H9 (cell line): Measurements from ENCODE around the gene MTMR4. TPM values are rescaled to one million over a fixed set of nuclear protein-coding genes. Genes with fewer than 3 reads are reported as not detected.

Experiments used
- DNase-seq: peaks from one replicate; pipeline ENCODE4 v3.0.0-alpha.2; 2017
- H2AFZ ChIP-seq: one replicate; pipeline ENCODE4 v1.6.1; 2013; ENCODE audit warnings: mild to moderate bottlenecking, low read length, control low read depth, moderate library complexity
- H2AK5ac ChIP-seq: 2 replicates; pipeline ENCODE4 v1.6.1; 2013; ENCODE audit warnings: low read length, control low read depth, mixed read lengths; ENCODE audit not compliant: insufficient read length
- H2BK120ac ChIP-seq: one replicate; pipeline ENCODE4 v1.6.1; 2013; ENCODE audit warnings: low read depth, mild to moderate bottlenecking, low read length, control low read depth, inconsistent platforms; ENCODE audit not compliant: poor library complexity, severe bottlenecking
- H2BK12ac ChIP-seq: 2 replicates; pipeline ENCODE4 v1.6.1; 2013; ENCODE audit warnings: low read length, control low read depth, mixed read lengths, low read depth; ENCODE audit not compliant: insufficient read length
- H2BK15ac ChIP-seq: 2 replicates; pipeline ENCODE4 v1.6.1; 2013; ENCODE audit warnings: low read depth, low read length, control low read depth
- H2BK20ac ChIP-seq: one replicate; pipeline ENCODE4 v1.6.1; 2013; ENCODE audit warnings: low read depth, mild to moderate bottlenecking, low read length, control low read depth, inconsistent platforms; ENCODE audit not compliant: poor library complexity, severe bottlenecking
- H2BK5ac ChIP-seq: 2 replicates; pipeline ENCODE4 v1.6.1; 2013; ENCODE audit warnings: low read length, control low read depth, mixed read lengths; ENCODE audit not compliant: insufficient read length
- H3K14ac ChIP-seq: 2 replicates; pipeline ENCODE4 v1.6.1; 2013; ENCODE audit warnings: low read length, control low read depth; ENCODE audit not compliant: insufficient read depth
- H3K18ac ChIP-seq: 2 replicates; pipeline ENCODE4 v1.6.1; 2013; ENCODE audit warnings: low read depth, mild to moderate bottlenecking, mixed read lengths, low read length, control low read depth; ENCODE audit not compliant: insufficient read length
- H3K23ac ChIP-seq: 2 replicates; pipeline ENCODE4 v1.6.1; 2013; ENCODE audit warnings: low read length, control low read depth, mixed read lengths, low read depth; ENCODE audit not compliant: insufficient read length
- H3K23me2 ChIP-seq: 2 replicates; pipeline ENCODE4 v1.6.1; 2013; ENCODE audit warnings: low read depth, mild to moderate bottlenecking, mixed read lengths, low read length, control low read depth; ENCODE audit not compliant: insufficient read length, poor library complexity, severe bottlenecking
- H3K27ac ChIP-seq: 2 replicates; pipeline ENCODE4 v1.5.1; 2013; ENCODE audit warnings: low read length, control low read depth, mixed read lengths, low read depth; ENCODE audit not compliant: insufficient read length
- H3K27me3 ChIP-seq: 2 replicates; pipeline ENCODE4 v1.6.1; 2013; ENCODE audit warnings: low read length, control low read depth, inconsistent platforms; ENCODE audit not compliant: insufficient read depth
- H3K4ac ChIP-seq: 2 replicates; pipeline ENCODE4 v1.6.1; 2013; ENCODE audit warnings: low read depth, mild to moderate bottlenecking, control low read depth, inconsistent platforms, low read length, moderate library complexity
- H3K4me1 ChIP-seq: 2 replicates; pipeline ENCODE4 v1.6.1; 2013; ENCODE audit warnings: low read length, control low read depth, inconsistent platforms; ENCODE audit not compliant: insufficient read depth
- H3K4me2 ChIP-seq: 2 replicates; pipeline ENCODE4 v1.6.1; 2013; ENCODE audit warnings: low read length, control low read depth, mixed read lengths; ENCODE audit not compliant: insufficient read length, insufficient read depth
- H3K56ac ChIP-seq: 2 replicates; pipeline ENCODE4 v1.6.1; 2013; ENCODE audit warnings: low read depth, mild to moderate bottlenecking, mixed read lengths, low read length, control low read depth; ENCODE audit not compliant: insufficient read length
- H3K79me1 ChIP-seq: 2 replicates; pipeline ENCODE4 v1.6.1; 2013; ENCODE audit warnings: low read depth, mild to moderate bottlenecking, moderate library complexity, low read length, control low read depth, inconsistent platforms; ENCODE audit not compliant: insufficient read depth, poor library complexity, severe bottlenecking
- H3K79me2 ChIP-seq: 2 replicates; pipeline ENCODE4 v1.6.1; 2013; ENCODE audit warnings: low read length, control low read depth, inconsistent platforms; ENCODE audit not compliant: insufficient read depth
- H3K9ac ChIP-seq: 2 replicates; pipeline ENCODE4 v1.6.1; 2013; ENCODE audit warnings: low read length, control low read depth, mixed read lengths; ENCODE audit not compliant: insufficient read length; ENCODE audit errors: extremely low read depth
- H3K9me3 ChIP-seq: one replicate; pipeline ENCODE4 v1.6.1; 2013; ENCODE audit warnings: low read depth, low read length, inconsistent platforms; ENCODE audit not compliant: control insufficient read depth
- H3T11ph ChIP-seq: one replicate; pipeline ENCODE4 v1.6.1; 2013; ENCODE audit warnings: mild to moderate bottlenecking, low read length, control low read depth, inconsistent platforms
- H4K20me1 ChIP-seq: one replicate; pipeline ENCODE4 v1.6.1; 2013; ENCODE audit not compliant: control insufficient read depth, insufficient read length, insufficient read depth
- H4K5ac ChIP-seq: 2 replicates; pipeline ENCODE4 v1.6.1; 2013; ENCODE audit warnings: low read depth, mild to moderate bottlenecking, mixed read lengths, low read length, control low read depth; ENCODE audit not compliant: insufficient read length
- H4K8ac ChIP-seq: replicated peaks from 2 replicates; pipeline ENCODE4 v1.6.1; 2013; ENCODE audit warnings: low read length, control low read depth, mixed read lengths, low read depth; ENCODE audit not compliant: insufficient read length
- H4K91ac ChIP-seq: 2 replicates; pipeline ENCODE4 v1.6.1; 2013; ENCODE audit warnings: low read depth, mild to moderate bottlenecking, moderate library complexity, mixed read lengths, low read length, control low read depth; ENCODE audit not compliant: insufficient read length
- H3K27ac Mint-ChIP-seq, 3 experiments: 2 replicates in 2 of 3; 3 replicates in 1 of 3; pipeline ENCODE4 v1.8.0; 2020 to 2021; ENCODE audit warnings: mixed read lengths in 3 of 3, mild to moderate bottlenecking in 1 of 3, moderate library complexity in 1 of 3
- H3K27me3 Mint-ChIP-seq: 2 replicates; pipeline ENCODE4 v1.8.0; 2021; ENCODE audit warnings: low read depth, mild to moderate bottlenecking, moderate library complexity, mixed read lengths
- H3K36me3 Mint-ChIP-seq, 3 experiments: 2 replicates in 2 of 3; 3 replicates in 1 of 3; pipeline ENCODE4 v1.8.0; 2020 to 2021; ENCODE audit warnings: low read depth in 3 of 3, mixed read lengths in 3 of 3; ENCODE audit not compliant: insufficient read depth in 1 of 3
- H3K4me1 Mint-ChIP-seq, 2 experiments: 2 replicates each; pipeline ENCODE4 v1.8.0; 2020; ENCODE audit warnings: mixed read lengths in 2 of 2
- H3K4me3 Mint-ChIP-seq, 2 experiments: 2 replicates in 1 of 2; 3 replicates in 1 of 2; pipeline ENCODE4 v1.8.0; 2020 to 2021; ENCODE audit warnings: mild to moderate bottlenecking in 2 of 2, mixed read lengths in 2 of 2, moderate library complexity in 1 of 2
- H3K9me3 Mint-ChIP-seq, 2 experiments: 2 replicates in 1 of 2; 3 replicates in 1 of 2; pipeline ENCODE4 v1.8.0; 2020; ENCODE audit warnings: mild to moderate bottlenecking in 2 of 2, mixed read lengths in 2 of 2, moderate library complexity in 1 of 2
- WGBS: extraction: QIAGEN DNeasy Blood & Tissue Kit; methylation state at CpG from one replicate; pipeline ENCODE4 v1.1.7; 2013; ENCODE audit warnings: missing lambda C conversion rate, low lambda C conversion rate, mixed read lengths; ENCODE audit not compliant: insufficient read length; ENCODE audit errors: extremely low coverage; 5-methylcytosine and 5-hydroxymethylcytosine counted together
- total RNA-seq: library from RNA; stranded (reverse); gene quantifications from 2 replicates; pipeline ENCODE4 v1.2.1, GENCODE V29; 2021
- TF ChIP-seq, protein P1 (sequence below): fragments of 200-600 bp; sonication (generic); conservative IDR thresholded peaks from 3 replicates; pipeline ENCODE4 v1.8.0; 2021; ENCODE audit warnings: antibody characterized with exemption, mild to moderate bottlenecking

Gene MTMR4
- total RNA-seq, 1 experiment from 2014 or later: 31.2 TPM

DNA sequence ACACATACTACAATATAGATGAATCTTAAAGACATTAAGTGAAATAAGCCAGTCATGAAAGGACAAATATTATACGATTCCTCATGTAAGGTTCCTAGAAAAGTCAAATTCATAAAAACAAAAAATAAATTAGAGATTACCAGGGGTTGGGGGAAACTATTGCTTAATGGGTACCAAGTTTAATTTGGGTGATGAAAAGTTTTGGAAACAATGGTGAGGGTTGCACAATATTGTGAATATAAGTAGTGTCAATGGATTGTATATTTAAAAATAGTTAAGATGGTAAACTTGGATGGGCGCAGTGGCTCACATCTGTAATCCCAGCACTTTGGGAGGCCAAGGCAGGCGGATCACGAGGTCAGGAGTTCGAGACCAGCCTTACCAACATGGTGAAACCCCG, 44.1 kb downstream of the MTMR4 start:
- H2BK20ac ChIP-seq: no peak overlapping the region
- DNase-seq: no peak
- H3K79me1 ChIP-seq: no peaks in the 10 kb centered on the region
- H3K23ac ChIP-seq: no peak overlapping the region
- H3K79me2 ChIP-seq: no peaks in the 10 kb centered on the region
- H3K18ac ChIP-seq: no peak overlapping the region
- H2BK5ac ChIP-seq: no peak overlapping the region
- no peak overlapping the region for H4K8ac ChIP-seq
- no peak overlapping the region for H3K14ac ChIP-seq
- no peak overlapping the region for H2BK15ac ChIP-seq
- no peak overlapping the region for H4K5ac ChIP-seq
- no CpG with 5 or more reads among the region's 6 CpGs for WGBS
- H2BK120ac ChIP-seq: no peak overlapping the region
- no peak overlapping the region for H3K27ac ChIP-seq
- H4K91ac ChIP-seq: no peak overlapping the region
- H3K56ac ChIP-seq: no peak overlapping the region
- no peak overlapping the region for H3K9ac ChIP-seq
- H3K27me3 Mint-ChIP-seq: peaks cover 9% of the 10 kb centered on the region
- no peak overlapping the region for H3K27ac Mint-ChIP-seq
- H3K27me3 ChIP-seq: no peaks in the 10 kb centered on the region
- H3K4me3 Mint-ChIP-seq: no peak overlapping the region
- H3K4me1 Mint-ChIP-seq: no peaks in the 10 kb centered on the region
- H3K4me2 ChIP-seq: no peak overlapping the region
- no peak overlapping the region for H2AFZ ChIP-seq
- H3K9me3 Mint-ChIP-seq: no peaks in the 10 kb centered on the region
- TF ChIP-seq, protein P1, sequence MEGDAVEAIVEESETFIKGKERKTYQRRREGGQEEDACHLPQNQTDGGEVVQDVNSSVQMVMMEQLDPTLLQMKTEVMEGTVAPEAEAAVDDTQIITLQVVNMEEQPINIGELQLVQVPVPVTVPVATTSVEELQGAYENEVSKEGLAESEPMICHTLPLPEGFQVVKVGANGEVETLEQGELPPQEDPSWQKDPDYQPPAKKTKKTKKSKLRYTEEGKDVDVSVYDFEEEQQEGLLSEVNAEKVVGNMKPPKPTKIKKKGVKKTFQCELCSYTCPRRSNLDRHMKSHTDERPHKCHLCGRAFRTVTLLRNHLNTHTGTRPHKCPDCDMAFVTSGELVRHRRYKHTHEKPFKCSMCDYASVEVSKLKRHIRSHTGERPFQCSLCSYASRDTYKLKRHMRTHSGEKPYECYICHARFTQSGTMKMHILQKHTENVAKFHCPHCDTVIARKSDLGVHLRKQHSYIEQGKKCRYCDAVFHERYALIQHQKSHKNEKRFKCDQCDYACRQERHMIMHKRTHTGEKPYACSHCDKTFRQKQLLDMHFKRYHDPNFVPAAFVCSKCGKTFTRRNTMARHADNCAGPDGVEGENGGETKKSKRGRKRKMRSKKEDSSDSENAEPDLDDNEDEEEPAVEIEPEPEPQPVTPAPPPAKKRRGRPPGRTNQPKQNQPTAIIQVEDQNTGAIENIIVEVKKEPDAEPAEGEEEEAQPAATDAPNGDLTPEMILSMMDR: no peak
- H3K36me3 Mint-ChIP-seq: no peaks in the 10 kb centered on the region
- H3T11ph ChIP-seq: no peak overlapping the region
- no peaks in the 10 kb centered on the region for H3K9me3 ChIP-seq
- no peak overlapping the region for H2BK12ac ChIP-seq
- no peaks in the 10 kb centered on the region for H4K20me1 ChIP-seq
- H3K4me1 ChIP-seq: no peaks in the 10 kb centered on the region
- no peaks in the 10 kb centered on the region for H3K23me2 ChIP-seq
- H3K4ac ChIP-seq: no peak overlapping the region
- H2AK5ac ChIP-seq: no peak overlapping the region
